ENCODE results near the gene SMPD3. TPM values are rescaled to one million over a fixed set of nuclear protein-coding genes. Genes with fewer than 3 reads are reported as not detected.

SMPD3 gene
- total RNA-seq: 0.07 and 0.10 TPM in 2 replicates

DNA sequence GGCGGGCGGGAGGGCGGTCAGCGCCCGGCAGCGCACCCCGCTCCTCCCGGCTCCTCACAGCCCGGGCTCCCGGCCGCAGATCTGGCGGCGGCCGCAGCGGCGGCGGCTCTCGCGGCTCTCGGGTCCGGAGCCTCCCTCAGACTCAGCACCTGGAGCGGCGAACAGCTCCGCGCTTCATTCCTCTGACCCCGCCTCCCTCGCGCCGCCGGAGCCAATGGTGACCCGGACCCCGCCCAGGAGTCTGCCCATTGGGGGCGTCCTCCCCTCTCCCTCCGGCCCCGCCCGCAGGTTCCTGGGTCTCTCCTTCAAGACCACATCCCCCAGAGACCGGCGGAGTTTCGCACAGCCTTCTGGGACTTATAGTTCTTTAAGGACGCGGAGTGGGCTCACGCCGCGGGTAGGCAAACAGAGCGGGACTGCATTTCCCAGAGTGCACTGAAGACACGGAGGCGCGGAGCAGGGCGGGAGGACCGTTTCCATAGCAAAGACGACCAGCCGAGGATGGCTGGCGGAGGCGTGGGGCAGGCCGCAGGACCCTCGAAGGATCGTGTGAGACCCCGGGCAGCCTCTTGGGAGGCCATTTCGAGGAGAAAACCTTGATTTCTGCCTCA, at the start of gene SMPD3:
Gene SMPD3, minus strand, starts transcription at position 149 of the 611 bp plus-strand sequence. CDS start 76,327 bp downstream, outside the sequence.

GRCh38 chr16:68310774-68311511, 137.4 kb downstream of the SMPD3 start, which contains the start of the genes PRMT7 and SLC7A6OS:
Gene PRMT7 (plus strand): TSS chr16:68311019. CDS start chr16:68315980, 4,961 bp downstream.
Gene SLC7A6OS (minus strand): TSS chr16:68310946. CDS start chr16:68310926, 20 bp downstream.

Other genes starting within 250 kb of the SMPD3 start
- 0.07 TPM in 2 replicates for gene ESRP2, start 212.4 kb downstream of the SMPD3 start, total RNA-seq
- 48.4 and 105 TPM in 2 replicates for gene PLA2G15, start 203.1 kb downstream of the SMPD3 start, total RNA-seq
- gene SLC7A6, start 184.0 kb downstream of the SMPD3 start, total RNA-seq: 14.7 and 24.1 TPM in 2 replicates
- 13.0 and 14.7 TPM in 2 replicates for gene SLC7A6OS, start 137.6 kb downstream of the SMPD3 start, total RNA-seq
- 37.2 and 47.4 TPM in 2 replicates for gene PRMT7, start 137.5 kb downstream of the SMPD3 start, total RNA-seq
- gene ZFP90, start 90.8 kb upstream of the SMPD3 start, total RNA-seq: 28.1 and 33.4 TPM in 2 replicates
- gene CDH3, start 196.8 kb upstream of the SMPD3 start, total RNA-seq: 0.66 and 1.1 TPM in 2 replicates